IPS-18c (cell line): ENCODE measurements around the gene ARPIN.
A peak's percentile ranks its signal among the peaks of the same experiment; 100 is the strongest.
"Not testable (repeated sequence)": the region's sequence is repeated elsewhere in the genome, so short reads cannot be mapped to it uniquely, and the experiment has no call there.

Experiments used
- H3K4me3 ChIP-seq: 2 replicates; pipeline ENCODE4 v1.7.0; 2013; ENCODE audit warnings: low read depth, mild to moderate bottlenecking, low read length, moderate library complexity; ENCODE audit not compliant: insufficient read depth
- H3K9me3 ChIP-seq: one replicate; pipeline ENCODE4 v1.6.1; 2013; ENCODE audit warnings: mild to moderate bottlenecking, low read length, moderate library complexity; ENCODE audit not compliant: control insufficient read depth, insufficient read depth

The ARPIN gene

GRCh38 chr15:89912674-89913396 is at the start of gene ARPIN:
Gene ARPIN, minus strand, starts transcription at chr15:89912952. Its CDS starts 117 bp downstream, at chr15:89912835.
- peak within 1 kb of the TSS; percentile 55 for H3K4me3 ChIP-seq
- no peaks in the 10 kb centered on the region for H3K9me3 ChIP-seq

- no peak overlapping the region for H3K4me3 ChIP-seq
- H3K9me3 ChIP-seq: no peaks in the 10 kb centered on the region
These were observed 45.5 kb upstream of the ARPIN start for GRCh38 chr15:89958107-89958805.

GRCh38 chr15:89955449-89955998 is 42.8 kb upstream of the ARPIN start:
- H3K4me3 ChIP-seq, H3K9me3 ChIP-seq: not testable (repeated sequence)

GRCh38 chr15:89954541-89954940 is 41.8 kb upstream of the ARPIN start:
- no peak overlapping the region for H3K4me3 ChIP-seq
- peaks cover 2% of the 10 kb centered on the region for H3K9me3 ChIP-seq

GRCh38 chr15:89948796-89949195 is 36.0 kb upstream of the ARPIN start:
- peaks cover 2% of the 10 kb centered on the region for H3K9me3 ChIP-seq
- no peak overlapping the region for H3K4me3 ChIP-seq

- Histone ChIP-seq H3K4me3 (no peak overlapping the region), H3K9me3 (peaks cover 2% of the 10 kb centered on the region)
These were observed 34.6 kb upstream of the ARPIN start for GRCh38 chr15:89947385-89947784.

- Histone ChIP-seq H3K4me3 (no peak overlapping the region), H3K9me3 (peaks cover 2% of the 10 kb centered on the region)
These were observed 34.0 kb upstream of the ARPIN start for GRCh38 chr15:89946681-89947299.

GRCh38 chr15:89943721-89944120 is 31.0 kb upstream of the ARPIN start:
- not testable (repeated sequence) for H3K4me3 ChIP-seq, H3K9me3 ChIP-seq

- H3K9me3 ChIP-seq: no peaks in the 10 kb centered on the region
- H3K4me3 ChIP-seq: no peak overlapping the region
These were observed 27.2 kb upstream of the ARPIN start for GRCh38 chr15:89939910-89940309.

- H3K4me3 ChIP-seq: not testable (repeated sequence)
These were observed 26.6 kb upstream of the ARPIN start for GRCh38 chr15:89939377-89939776.

GRCh38 chr15:89937365-89938350 is 24.9 kb upstream of the ARPIN start:
- no peak overlapping the region for H3K4me3 ChIP-seq
- no peaks in the 10 kb centered on the region for H3K9me3 ChIP-seq

More at GRCh38 chr15:89939377-89939776, 26.6 kb upstream of the ARPIN start:
- H3K9me3 ChIP-seq: not testable (repeated sequence)

- Histone ChIP-seq H3K9me3 (no peaks in the 10 kb centered on the region), H3K4me3 (no peak overlapping the region)
These were observed 24.1 kb upstream of the ARPIN start for GRCh38 chr15:89936786-89937265.

GRCh38 chr15:89936051-89936785 is 23.5 kb upstream of the ARPIN start:
- H3K4me3 ChIP-seq: no peak overlapping the region
- H3K9me3 ChIP-seq: no peaks in the 10 kb centered on the region

- no peak overlapping the region for H3K4me3 ChIP-seq
- no peaks in the 10 kb centered on the region for H3K9me3 ChIP-seq
These were observed 20.1 kb upstream of the ARPIN start for GRCh38 chr15:89932880-89933279.

GRCh38 chr15:89928421-89928820 is 15.7 kb upstream of the ARPIN start:
- no peak overlapping the region for H3K4me3 ChIP-seq
- no peaks in the 10 kb centered on the region for H3K9me3 ChIP-seq

GRCh38 chr15:89926158-89926557 is 13.4 kb upstream of the ARPIN start:
- H3K4me3 ChIP-seq: no peak overlapping the region
- no peaks in the 10 kb centered on the region for H3K9me3 ChIP-seq
